ENCODE measurements around the gene VPREB3.

Gene VPREB3

GRCh38 chr22:23775779-23776375, 21.7 kb upstream of the VPREB3 start:
- Histone ChIP-seq H3K4me1 (ENCODE audit: low read length) (peaks cover 16% of the 10 kb centered on the region), H3K79me2 (ENCODE audit: low read length) (no peaks in the 10 kb centered on the region), H3K36me3 (replicated peaks; ENCODE audit: low read depth, low read length) (no peaks in the 10 kb centered on the region), H3K27ac (ENCODE audit: low read length) (no peak overlapping the region), H3K27me3 (ENCODE audit: low read depth, low read length) (peaks cover 6% of the 10 kb centered on the region), H3K4me2 (ENCODE audit: low read length) (no peak overlapping the region), H4K20me1 (ENCODE audit: insufficient read depth, low read length) (no peaks in the 10 kb centered on the region), H3K4me3 (ENCODE audit: low read length) (no peak overlapping the region), H3K9me3 (ENCODE audit: insufficient read depth, low read length) (no peaks in the 10 kb centered on the region), H3K9ac (ENCODE audit: low read length) (no peak overlapping the region), H2AFZ (ENCODE audit: low read depth, low read length) (no peak overlapping the region)
- TF ChIP-seq, protein P1, sequence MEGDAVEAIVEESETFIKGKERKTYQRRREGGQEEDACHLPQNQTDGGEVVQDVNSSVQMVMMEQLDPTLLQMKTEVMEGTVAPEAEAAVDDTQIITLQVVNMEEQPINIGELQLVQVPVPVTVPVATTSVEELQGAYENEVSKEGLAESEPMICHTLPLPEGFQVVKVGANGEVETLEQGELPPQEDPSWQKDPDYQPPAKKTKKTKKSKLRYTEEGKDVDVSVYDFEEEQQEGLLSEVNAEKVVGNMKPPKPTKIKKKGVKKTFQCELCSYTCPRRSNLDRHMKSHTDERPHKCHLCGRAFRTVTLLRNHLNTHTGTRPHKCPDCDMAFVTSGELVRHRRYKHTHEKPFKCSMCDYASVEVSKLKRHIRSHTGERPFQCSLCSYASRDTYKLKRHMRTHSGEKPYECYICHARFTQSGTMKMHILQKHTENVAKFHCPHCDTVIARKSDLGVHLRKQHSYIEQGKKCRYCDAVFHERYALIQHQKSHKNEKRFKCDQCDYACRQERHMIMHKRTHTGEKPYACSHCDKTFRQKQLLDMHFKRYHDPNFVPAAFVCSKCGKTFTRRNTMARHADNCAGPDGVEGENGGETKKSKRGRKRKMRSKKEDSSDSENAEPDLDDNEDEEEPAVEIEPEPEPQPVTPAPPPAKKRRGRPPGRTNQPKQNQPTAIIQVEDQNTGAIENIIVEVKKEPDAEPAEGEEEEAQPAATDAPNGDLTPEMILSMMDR (IDR thresholded peaks at IDR 0.05; ENCODE audit: low read depth, low read length): peak; percentile 26; the same call in 1 of the 2 replicates
- no peak for TF ChIP-seq EZH2phosphoT487 (IDR thresholded peaks at IDR 0.05; ENCODE audit: low read depth)

DNA sequence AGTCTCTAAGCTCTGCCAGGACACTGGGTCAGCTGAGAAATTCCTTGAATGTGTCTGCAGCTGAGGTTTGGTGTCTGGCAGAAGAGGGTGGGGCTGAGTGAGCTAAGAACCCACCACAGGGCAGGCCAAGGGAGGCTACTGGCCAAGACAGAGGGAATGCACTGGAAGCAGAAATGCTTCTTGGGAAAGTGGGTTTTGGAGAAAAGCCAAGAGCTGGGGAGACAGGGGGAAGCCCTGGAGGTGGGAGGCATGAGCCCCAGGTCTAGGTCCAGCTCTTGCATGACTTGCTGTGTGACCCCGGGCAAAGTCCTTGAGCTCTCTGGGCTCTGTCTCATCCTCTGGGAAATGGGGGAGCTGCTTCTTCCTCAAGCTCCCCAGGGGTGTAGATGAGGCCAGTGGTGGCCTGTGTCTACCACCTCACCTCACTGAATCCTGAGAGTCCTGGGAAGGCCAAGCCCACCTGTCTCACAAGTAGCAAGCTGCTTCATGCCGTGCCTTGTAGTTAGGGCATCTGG, 20.8 kb upstream of the VPREB3 start:
- TF ChIP-seq EZH2phosphoT487 (IDR thresholded peaks at IDR 0.05; ENCODE audit: low read depth): no peak
- TF ChIP-seq, protein P1 (IDR thresholded peaks at IDR 0.05; ENCODE audit: low read depth, low read length): no peak
- Histone ChIP-seq H3K27ac (ENCODE audit: low read length) (no peak overlapping the region), H3K4me3 (ENCODE audit: low read length) (no peak overlapping the region), H3K27me3 (ENCODE audit: low read depth, low read length) (peaks cover 6% of the 10 kb centered on the region), H3K79me2 (ENCODE audit: low read length) (no peaks in the 10 kb centered on the region), H3K4me1 (ENCODE audit: low read length) (peaks cover 16% of the 10 kb centered on the region), H4K20me1 (ENCODE audit: insufficient read depth, low read length) (no peaks in the 10 kb centered on the region), H3K9me3 (ENCODE audit: insufficient read depth, low read length) (no peaks in the 10 kb centered on the region), H3K9ac (ENCODE audit: low read length) (no peak overlapping the region), H3K36me3 (replicated peaks; ENCODE audit: low read depth, low read length) (no peaks in the 10 kb centered on the region), H3K4me2 (ENCODE audit: low read length) (no peak overlapping the region), H2AFZ (ENCODE audit: low read depth, low read length) (no peak overlapping the region)

DNA sequence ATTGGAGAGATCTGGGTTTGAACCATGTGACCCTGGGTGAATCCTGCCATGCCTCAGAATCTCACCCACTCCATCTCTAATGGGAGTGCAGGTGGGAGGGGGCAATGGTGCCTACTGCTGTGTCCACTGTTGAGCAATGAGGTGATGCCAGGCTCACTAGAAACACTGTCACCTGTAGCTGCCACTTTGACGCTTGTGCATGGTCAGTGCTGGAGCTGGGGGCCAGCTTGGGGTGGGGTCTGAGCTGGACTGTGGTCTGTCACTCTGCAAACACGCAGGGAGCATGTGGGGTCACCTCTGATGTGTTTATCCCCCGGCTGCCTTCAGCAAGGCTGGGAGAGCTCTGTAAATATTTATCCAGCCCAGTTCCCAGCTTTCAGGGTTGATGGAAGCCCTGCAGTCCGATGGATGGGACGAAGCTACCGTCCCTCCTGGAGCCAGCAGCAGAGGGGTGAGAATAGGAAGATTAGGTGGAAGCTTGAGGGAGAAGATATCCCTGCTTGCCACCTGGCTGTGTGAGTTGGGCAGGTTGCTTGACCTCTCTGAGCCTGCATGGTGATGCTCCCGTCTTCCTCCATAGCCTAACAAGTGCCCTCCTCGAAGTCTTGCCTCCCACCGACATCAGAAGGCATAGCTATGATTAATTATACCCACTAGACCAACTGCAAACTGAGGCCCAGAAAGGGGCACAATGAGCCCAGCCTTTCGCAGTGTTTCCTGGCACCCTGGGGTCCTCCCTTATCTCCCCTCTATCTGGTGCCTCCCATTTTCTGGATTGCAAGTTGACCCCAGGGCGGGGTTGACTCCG, 20.1 kb upstream of the VPREB3 start:
- TF ChIP-seq EZH2phosphoT487 (IDR thresholded peaks at IDR 0.05; ENCODE audit: low read depth): no peak
- TF ChIP-seq, protein P1 (IDR thresholded peaks at IDR 0.05; ENCODE audit: low read depth, low read length): no peak
- H4K20me1 ChIP-seq (ENCODE audit: insufficient read depth, low read length): no peaks in the 10 kb centered on the region
- no peaks in the 10 kb centered on the region for H3K79me2 ChIP-seq (ENCODE audit: low read length)
- H3K27ac ChIP-seq (ENCODE audit: low read length): no peak overlapping the region
- H3K9ac ChIP-seq (ENCODE audit: low read length): no peak overlapping the region
- H3K4me3 ChIP-seq (ENCODE audit: low read length): no peak overlapping the region
- no peak overlapping the region for H3K4me2 ChIP-seq (ENCODE audit: low read length)
- H3K27me3 ChIP-seq (ENCODE audit: low read depth, low read length): peaks cover 6% of the 10 kb centered on the region
- H3K9me3 ChIP-seq (ENCODE audit: insufficient read depth, low read length): no peaks in the 10 kb centered on the region
- H2AFZ ChIP-seq (ENCODE audit: low read depth, low read length): no peak overlapping the region
- peaks cover 22% of the 10 kb centered on the region for H3K4me1 ChIP-seq (ENCODE audit: low read length)
- no peaks in the 10 kb centered on the region for H3K36me3 ChIP-seq (replicated peaks; ENCODE audit: low read depth, low read length)

- Histone ChIP-seq H3K27ac (ENCODE audit: low read length) (no peak overlapping the region), H2AFZ (ENCODE audit: low read depth, low read length) (no peak overlapping the region; the same call in 1 of the 2 replicates), H4K20me1 (ENCODE audit: insufficient read depth, low read length) (no peaks in the 10 kb centered on the region), H3K9me3 (ENCODE audit: insufficient read depth, low read length) (no peaks in the 10 kb centered on the region), H3K4me3 (ENCODE audit: low read length) (peak overlapping the region; percentile 77), H3K79me2 (ENCODE audit: low read length) (no peaks in the 10 kb centered on the region), H3K27me3 (ENCODE audit: low read depth, low read length) (peaks cover 6% of the 10 kb centered on the region), H3K36me3 (replicated peaks; ENCODE audit: low read depth, low read length) (no peaks in the 10 kb centered on the region), H3K4me2 (ENCODE audit: low read length) (peak overlapping the region; percentile 92), H3K9ac (ENCODE audit: low read length) (peak overlapping the region; percentile 60), H3K4me1 (ENCODE audit: low read length) (peaks cover 29% of the 10 kb centered on the region)
- no peak for TF ChIP-seq EZH2phosphoT487 (IDR thresholded peaks at IDR 0.05; ENCODE audit: low read depth)
- TF ChIP-seq, protein P1 (IDR thresholded peaks at IDR 0.05; ENCODE audit: low read depth, low read length): no peak
Measured at GRCh38 chr22:23773483-23774113, 19.4 kb upstream of the VPREB3 start.
